Right ventricle myocardium superior (tissue), 1 donor: ENCODE data around the gene ST6GALNAC6. TPM values are rescaled to one million over a fixed set of nuclear protein-coding genes. Genes with fewer than 3 reads are reported as not detected.

Experiments
- microRNA-seq: library from miRNA; unstranded; fragments of <30 nt; microRNA quantifications from one replicate; pipeline ENCODE4 v1.2.0, GENCODE V29; 2020
- total RNA-seq: library from RNA; stranded (reverse); fragmentation: NEBNext Ultra II Directional; extraction: Animal tissue kit (Norgen Biotek cat#: 25700); gene quantifications from one replicate; pipeline ENCODE4 v1.2.1, GENCODE V29; 2021
- donor health status: DM: no; HTN: yes; CAD: no; lungs with severe emphysema.

ST6GALNAC6 gene
- total RNA-seq, 1 donor from 2014 or later, result 38.2 TPM

Small RNAs within 50 kb of the gene (microRNA-seq; reads per million reads assigned to microRNA genes)
- gene MIR4672, result not detected

Other genes with a start within 250 kb of the ST6GALNAC6 start
- not detected for gene CFAP157, start 192.6 kb downstream of the ST6GALNAC6 start, total RNA-seq
- 13.3 TPM for gene PTRH1, start 183.9 kb downstream of the ST6GALNAC6 start, total RNA-seq
- 0.48 TPM for gene TTC16, start 183.5 kb downstream of the ST6GALNAC6 start, total RNA-seq
- gene TOR2A, start 164.3 kb downstream of the ST6GALNAC6 start, total RNA-seq, result 3.3 TPM
- 18.2 TPM for gene SH2D3C, start 120.9 kb downstream of the ST6GALNAC6 start, total RNA-seq
- 44.4 TPM for gene CDK9, start 113.6 kb downstream of the ST6GALNAC6 start, total RNA-seq
- 31.5 TPM for gene FPGS, start 96.7 kb downstream of the ST6GALNAC6 start, total RNA-seq
- 118 TPM for gene ENG, start 44.9 kb downstream of the ST6GALNAC6 start, total RNA-seq
- gene AK1, start 21.9 kb downstream of the ST6GALNAC6 start, total RNA-seq, result 932 TPM
- 18.1 TPM for gene ST6GALNAC4, start 17.4 kb upstream of the ST6GALNAC6 start, total RNA-seq
- 0.48 TPM for gene PIP5KL1, start 31.2 kb upstream of the ST6GALNAC6 start, total RNA-seq
- 9.9 TPM for gene DPM2, start 38.3 kb upstream of the ST6GALNAC6 start, total RNA-seq
- 21.8 TPM for gene EEIG1, start 81.4 kb upstream of the ST6GALNAC6 start, total RNA-seq
- gene NAIF1, start 167.7 kb upstream of the ST6GALNAC6 start, total RNA-seq, result 4.5 TPM
- gene SLC25A25, start 168.6 kb upstream of the ST6GALNAC6 start, total RNA-seq, result 5.0 TPM
- 155 TPM for gene PTGES2, start 228.1 kb upstream of the ST6GALNAC6 start, total RNA-seq
- gene LCN2, start 249.8 kb upstream of the ST6GALNAC6 start, total RNA-seq, result not detected